A673 (cell line): ENCODE results near the gene ZNF808. TPM values are rescaled to one million over a fixed set of nuclear protein-coding genes. Genes with fewer than 3 reads are reported as not detected.

Source experiments
- BruUV-seq: library from RNA; stranded (reverse); fragments of 400-500 nt; replicated peaks from 2 replicates; lab custom pipeline; 2021; lab: Mats Ljungman, UMichigan
- CTCF ChIA-PET: fragments of 300-600 bp; sonication (Branson Sonifier 250); formaldehyde crosslinking; loops from one replicate; lab custom pipeline; 2022; ENCODE audit warnings: antibody characterized with exemption; lab: Charles Lee
- POLR2A ChIA-PET: fragments of 300-600 bp; sonication (Branson Sonifier 250); formaldehyde crosslinking; loops from one replicate; lab custom pipeline; 2022; ENCODE audit warnings: antibody characterized with exemption; ENCODE audit not compliant: low non-redundant PET; lab: Charles Lee
- DNase-seq: peaks from one replicate; pipeline ENCODE4 v3.0.0-alpha.2; 2015; ENCODE audit warnings: low spot score
- H3K27ac ChIP-seq: fragments of 200-600 bp; sonication (generic); 2 replicates; pipeline ENCODE4 v1.5.1; 2016; ENCODE audit warnings: mixed run types, low read depth, mild to moderate bottlenecking, mixed read lengths, antibody characterized with exemption, low read length; ENCODE audit not compliant: poor library complexity, severe bottlenecking
- H3K27me3 ChIP-seq: fragments of 200-600 bp; sonication (generic); replicated peaks from 2 replicates; pipeline ENCODE4 v1.6.1; 2017; ENCODE audit warnings: mixed run types, low read depth, mild to moderate bottlenecking, mixed read lengths, antibody characterized with exemption, low read length; ENCODE audit not compliant: insufficient read depth, poor library complexity
- H3K36me3 ChIP-seq: fragments of 200-600 bp; sonication (generic); 2 replicates; pipeline ENCODE4 v1.6.1; 2016; ENCODE audit warnings: mixed run types, mild to moderate bottlenecking, mixed read lengths, antibody characterized with exemption, low read length; ENCODE audit not compliant: insufficient read depth, poor library complexity, severe bottlenecking
- H3K4me1 ChIP-seq: fragments of 200-600 bp; sonication (generic); 2 replicates; pipeline ENCODE4 v1.6.1; 2017; ENCODE audit warnings: mixed run types, mild to moderate bottlenecking, mixed read lengths, antibody characterized with exemption, low read length; ENCODE audit not compliant: insufficient read depth, poor library complexity, severe bottlenecking
- H3K4me3 ChIP-seq: fragments of 200-600 bp; sonication (generic); 2 replicates; pipeline ENCODE4 v1.5.1; 2016; ENCODE audit warnings: low read depth, mixed run types, mild to moderate bottlenecking, mixed read lengths, low read length; ENCODE audit not compliant: poor library complexity, severe bottlenecking
- H3K9me3 ChIP-seq: fragments of 200-600 bp; sonication (generic); 2 replicates; pipeline ENCODE4 v1.6.1; 2016; ENCODE audit warnings: mixed run types, low read depth, mild to moderate bottlenecking, mixed read lengths, antibody characterized with exemption, low read length; ENCODE audit not compliant: poor library complexity, severe bottlenecking
- EZH2 ChIP-seq: fragments of 200-600 bp; sonication (generic); IDR thresholded peaks from 2 replicates; pipeline ENCODE4 v1.6.1; 2017; ENCODE audit warnings: borderline replicate concordance, low read depth, mild to moderate bottlenecking, mixed read lengths, antibody characterized with exemption, low read length; ENCODE audit not compliant: poor library complexity, severe bottlenecking
- intact Hi-C: fragments of 100-400 bp; cut with micrococcal nuclease; formaldehyde crosslinking; loops from one replicate; pipeline ENCODE4 v1.10.0; 2022; ENCODE audit not compliant: unreplicated experiment
- total RNA-seq: library from RNA; stranded (reverse); gene quantifications from 2 replicates; pipeline ENCODE4 v1.2.3, GENCODE V29; 2021
- TF ChIP-seq, protein P1 (sequence below): fragments of 300-800, 200-600 bp; sonication (generic); conservative IDR thresholded peaks from 2 replicates; pipeline ENCODE4 v1.5.1; 2017; ENCODE audit warnings: low read depth, mild to moderate bottlenecking, antibody characterized with exemption, low read length, moderate library complexity, mixed read lengths

ZNF808 gene
- total RNA-seq, 1 experiment from 2014 or later = 19.1 TPM

DNA sequence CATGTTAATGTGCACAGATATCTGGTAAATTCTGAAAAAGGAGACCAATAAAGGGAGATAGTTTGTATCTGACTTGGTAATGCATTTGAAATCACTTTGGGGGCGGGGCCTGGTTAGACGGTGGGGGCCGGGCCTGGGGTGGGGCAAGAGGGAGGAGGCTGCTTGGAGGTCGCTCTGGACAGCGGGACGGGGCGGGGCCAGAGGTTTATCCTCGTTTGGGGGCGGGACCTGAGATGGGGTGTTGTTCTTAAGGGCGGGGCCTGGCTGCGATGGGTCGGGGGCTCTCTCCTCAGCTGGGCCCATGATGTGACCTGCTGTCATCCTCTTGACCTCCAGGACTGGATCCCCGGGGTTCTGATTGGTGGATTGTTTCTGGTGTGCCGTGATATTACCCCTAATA, 4.9 kb upstream of the ZNF808 start:
- CTCF ChIA-PET = no interaction called here
- POLR2A ChIA-PET = no interaction called here
- H3K36me3 ChIP-seq = no peaks in the 10 kb centered on the region
- intact Hi-C loops = no loop called here
- no peak overlapping the region for H3K27ac ChIP-seq
- H3K4me1 ChIP-seq = no peaks in the 10 kb centered on the region
- no peak for TF ChIP-seq EZH2
- TF ChIP-seq, protein P1, sequence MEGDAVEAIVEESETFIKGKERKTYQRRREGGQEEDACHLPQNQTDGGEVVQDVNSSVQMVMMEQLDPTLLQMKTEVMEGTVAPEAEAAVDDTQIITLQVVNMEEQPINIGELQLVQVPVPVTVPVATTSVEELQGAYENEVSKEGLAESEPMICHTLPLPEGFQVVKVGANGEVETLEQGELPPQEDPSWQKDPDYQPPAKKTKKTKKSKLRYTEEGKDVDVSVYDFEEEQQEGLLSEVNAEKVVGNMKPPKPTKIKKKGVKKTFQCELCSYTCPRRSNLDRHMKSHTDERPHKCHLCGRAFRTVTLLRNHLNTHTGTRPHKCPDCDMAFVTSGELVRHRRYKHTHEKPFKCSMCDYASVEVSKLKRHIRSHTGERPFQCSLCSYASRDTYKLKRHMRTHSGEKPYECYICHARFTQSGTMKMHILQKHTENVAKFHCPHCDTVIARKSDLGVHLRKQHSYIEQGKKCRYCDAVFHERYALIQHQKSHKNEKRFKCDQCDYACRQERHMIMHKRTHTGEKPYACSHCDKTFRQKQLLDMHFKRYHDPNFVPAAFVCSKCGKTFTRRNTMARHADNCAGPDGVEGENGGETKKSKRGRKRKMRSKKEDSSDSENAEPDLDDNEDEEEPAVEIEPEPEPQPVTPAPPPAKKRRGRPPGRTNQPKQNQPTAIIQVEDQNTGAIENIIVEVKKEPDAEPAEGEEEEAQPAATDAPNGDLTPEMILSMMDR = no peak
- no peaks in the 10 kb centered on the region for H3K27me3 ChIP-seq
- DNase-seq = no peak
- BruUV-seq = no TSS peak
- H3K4me3 ChIP-seq = no peak overlapping the region
- H3K9me3 ChIP-seq = peaks cover 12% of the 10 kb centered on the region

DNA sequence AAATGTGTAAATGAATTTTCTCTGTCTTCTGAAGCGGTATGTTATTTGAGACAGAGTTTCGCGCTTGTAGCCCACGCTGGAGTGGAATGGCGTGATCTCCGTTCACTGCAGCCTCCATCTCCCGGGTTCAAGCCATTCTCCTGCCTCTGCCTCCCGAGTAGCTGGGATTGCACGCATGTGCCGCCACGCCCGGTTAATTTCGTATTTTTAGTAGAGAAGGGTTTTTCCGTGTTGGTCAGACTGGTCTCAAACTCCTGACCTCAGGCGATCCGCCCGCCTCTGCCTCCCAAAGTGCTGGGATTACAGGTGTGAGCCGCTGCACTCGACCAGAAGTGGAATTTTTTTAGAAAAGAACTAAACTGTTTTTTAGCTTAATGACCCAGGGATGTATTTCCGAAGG, 3.4 kb upstream of the ZNF808 start:
- TF ChIP-seq, protein P1 = no peak
- no peak for TF ChIP-seq EZH2
- CTCF ChIA-PET = no interaction called here
- BruUV-seq = no TSS peak

GRCh38 chr19:52527956-52528351, 486 bp downstream of the ZNF808 start:
- H3K9me3 ChIP-seq = peaks cover 5% of the 10 kb centered on the region

More for the DNA sequence above, 3.4 kb upstream of the ZNF808 start:
- Histone ChIP-seq H3K4me3 (no peak overlapping the region), H3K36me3 (no peaks in the 10 kb centered on the region), H3K27me3 (no peaks in the 10 kb centered on the region), H3K4me1 (peaks cover 5% of the 10 kb centered on the region), H3K9me3 (peaks cover 12% of the 10 kb centered on the region), H3K27ac (no peak overlapping the region)
- DNase-seq = no peak
- POLR2A ChIA-PET = no interaction called here
- intact Hi-C loops = no loop called here

More at GRCh38 chr19:52527956-52528351, 486 bp downstream of the ZNF808 start:
- CTCF ChIA-PET = no interaction called here
- intact Hi-C loops = no loop called here
- peak; percentile 5 for DNase-seq
- BruUV-seq = TSS peak; percentile 83
- Histone ChIP-seq H3K27me3 (no peaks in the 10 kb centered on the region), H3K4me3 (peak overlapping the region; percentile 76), H3K4me1 (peaks cover 5% of the 10 kb centered on the region), H3K27ac (peak overlapping the region; percentile 85), H3K36me3 (no peaks in the 10 kb centered on the region)
- no peak for TF ChIP-seq EZH2
- TF ChIP-seq, protein P1 = no peak
- POLR2A ChIA-PET = no interaction called here
